Measurements from ENCODE around the gene CASP4.
"Not testable (repeated sequence)": the region's sequence is repeated elsewhere in the genome, so short reads cannot be mapped to it uniquely, and the experiment has no call there.

Gene CASP4

GRCh38 chr11:104968355-104968855 is at the start of gene CASP4:
Gene CASP4 (minus strand): TSS chr11:104968574. CDS start chr11:104968525, 49 bp downstream.
- no peak for DNase-seq (ENCODE audit: low read depth in 1 of 2, low spot score in 1 of 2)

DNA sequence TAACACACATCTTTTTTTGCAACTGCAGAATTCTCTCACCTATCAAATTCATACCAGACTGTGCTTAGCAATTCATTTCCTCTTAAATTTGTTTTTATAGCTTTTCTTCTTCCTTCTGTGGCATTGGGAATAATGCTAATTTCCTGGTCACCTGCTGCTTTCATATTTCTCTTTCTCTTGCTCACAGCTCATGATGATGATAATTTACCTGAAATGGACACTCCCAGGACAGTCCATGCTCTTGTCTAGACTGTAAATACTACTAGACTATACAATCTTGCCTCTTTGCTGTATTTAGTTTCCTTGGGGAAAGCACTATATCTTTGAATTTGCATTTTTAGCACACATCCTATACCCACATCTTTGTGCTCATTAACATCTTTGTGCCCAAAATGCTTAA is 39.1 kb upstream of the CASP4 start:
- DNase-seq (ENCODE audit: low read depth in 1 of 2, low spot score in 1 of 2), result no peak

- DNase-seq (ENCODE audit: low read depth in 1 of 2, low spot score in 1 of 2), result no peak
These were observed 37.1 kb upstream of the CASP4 start for GRCh38 chr11:105005451-105005845.

DNA sequence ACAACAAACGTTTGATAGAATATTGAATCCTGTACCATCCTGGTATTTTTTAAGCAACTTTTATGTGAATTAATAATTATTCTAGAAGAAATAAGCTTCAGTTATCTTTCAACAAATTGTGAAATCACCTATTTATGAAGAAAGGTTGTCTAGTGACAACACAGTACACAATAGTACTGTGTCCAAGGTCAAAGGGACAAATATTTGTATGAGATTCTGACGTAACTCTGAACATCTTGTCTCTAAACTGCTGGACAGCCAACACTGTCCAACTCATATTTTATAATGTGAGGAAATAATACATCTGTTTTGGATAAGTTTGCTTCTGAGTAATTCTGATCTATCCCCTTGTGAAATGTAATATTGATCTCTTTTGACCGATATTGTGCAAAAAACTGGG is 35.6 kb upstream of the CASP4 start:
- DNase-seq (ENCODE audit: low read depth in 1 of 2, low spot score in 1 of 2), result no peak

DNA sequence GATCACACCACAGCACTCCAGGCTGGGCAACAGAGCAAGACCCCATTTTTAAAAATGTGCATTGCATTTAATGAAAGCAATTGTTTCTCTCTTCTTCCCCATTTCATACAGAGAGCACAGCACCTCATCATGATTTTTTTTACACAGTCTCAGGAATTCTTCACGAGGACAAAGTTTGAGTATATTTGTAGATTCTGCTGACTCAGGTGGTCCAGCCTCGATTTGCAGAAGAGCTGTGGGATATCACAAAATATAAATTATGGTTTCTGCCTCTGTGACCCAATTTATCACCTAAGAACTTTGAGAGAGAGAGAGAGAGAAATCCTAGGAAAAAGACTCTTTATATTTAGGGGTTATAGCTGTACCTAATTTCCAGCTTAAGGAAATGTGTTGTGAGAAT is 34.8 kb upstream of the CASP4 start:
- DNase-seq (ENCODE audit: low read depth in 1 of 2, low spot score in 1 of 2), result no peak

DNA sequence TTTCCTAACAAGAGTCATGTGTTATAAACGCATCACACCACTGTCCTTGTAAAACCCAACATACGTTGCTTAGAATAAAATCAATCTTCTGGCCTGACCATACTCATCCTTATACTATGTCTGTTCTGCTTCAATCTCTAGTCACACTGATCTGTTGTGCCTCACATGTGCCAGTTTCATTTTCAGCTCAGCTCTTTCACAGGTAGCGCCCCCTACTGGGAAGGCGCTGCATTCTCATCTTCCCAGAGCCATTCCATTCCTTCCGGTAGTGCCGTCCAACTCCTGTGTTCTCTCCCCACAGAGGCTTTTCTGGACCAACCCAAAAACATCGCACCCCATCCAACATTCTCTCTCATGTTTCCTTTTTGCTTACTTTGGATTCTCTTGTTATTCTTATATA is 32.4 kb upstream of the CASP4 start:
- peak; percentile 18 to 25 for DNase-seq (ENCODE audit: low read depth in 1 of 2, low spot score in 1 of 2)

GRCh38 chr11:105000167-105000566 is 31.8 kb upstream of the CASP4 start:
- no peak for DNase-seq (ENCODE audit: low read depth in 1 of 2, low spot score in 1 of 2)

GRCh38 chr11:104999721-105000120 is 31.3 kb upstream of the CASP4 start:
- DNase-seq (ENCODE audit: low read depth in 1 of 2, low spot score in 1 of 2), result no peak

- DNase-seq (ENCODE audit: low read depth in 1 of 2, low spot score in 1 of 2), result no peak
These were observed 28.9 kb upstream of the CASP4 start for GRCh38 chr11:104997288-104997687.

GRCh38 chr11:104995001-104995408 is 26.6 kb upstream of the CASP4 start:
- no peak for DNase-seq (ENCODE audit: low read depth in 1 of 2, low spot score in 1 of 2)

GRCh38 chr11:104992781-104993180 is 24.4 kb upstream of the CASP4 start:
- no peak for DNase-seq (ENCODE audit: low read depth in 1 of 2, low spot score in 1 of 2)

GRCh38 chr11:104991994-104992393 is 23.6 kb upstream of the CASP4 start:
- no peak for DNase-seq (ENCODE audit: low read depth in 1 of 2, low spot score in 1 of 2)

DNA sequence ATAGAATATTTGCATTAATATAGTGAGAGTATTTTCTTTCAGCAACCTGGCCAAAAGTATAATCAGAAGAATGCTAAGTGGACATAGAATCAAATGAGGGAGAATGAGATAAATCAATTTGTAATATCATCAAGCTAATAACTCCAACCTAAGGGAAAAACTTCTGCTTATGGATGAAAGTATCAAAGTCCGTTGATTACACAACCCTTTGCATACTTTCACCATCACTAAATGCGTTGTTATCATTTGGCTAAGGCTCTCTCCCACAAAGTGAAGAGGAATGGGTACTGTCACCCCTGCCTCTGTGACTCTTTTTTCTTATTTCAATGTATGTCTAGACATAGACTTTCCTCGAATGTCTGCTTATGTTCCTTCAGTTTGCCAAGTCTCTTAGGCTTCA is 16.4 kb upstream of the CASP4 start:
- no peak for DNase-seq (ENCODE audit: low read depth in 1 of 2, low spot score in 1 of 2)

DNA sequence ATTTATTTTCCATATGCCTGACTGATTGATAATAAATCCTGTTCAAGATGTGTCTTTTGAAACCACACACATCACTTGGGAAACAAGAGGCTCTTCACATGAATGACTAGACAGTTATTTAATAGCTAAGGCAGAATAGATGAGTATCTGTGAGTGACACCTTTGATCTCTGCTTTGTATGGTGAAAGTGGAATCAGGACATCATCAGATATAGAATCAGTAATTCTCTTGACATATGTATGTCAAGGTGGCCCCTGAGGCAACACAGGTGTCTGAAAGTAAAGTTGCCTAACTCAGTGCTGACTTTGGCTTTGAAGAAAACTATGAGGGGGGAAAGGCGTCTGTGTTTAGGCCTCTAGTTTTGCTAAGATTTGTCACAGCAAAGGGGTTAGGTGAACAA is 11.5 kb upstream of the CASP4 start:
- no peak for DNase-seq (ENCODE audit: low read depth in 1 of 2, low spot score in 1 of 2)

DNA sequence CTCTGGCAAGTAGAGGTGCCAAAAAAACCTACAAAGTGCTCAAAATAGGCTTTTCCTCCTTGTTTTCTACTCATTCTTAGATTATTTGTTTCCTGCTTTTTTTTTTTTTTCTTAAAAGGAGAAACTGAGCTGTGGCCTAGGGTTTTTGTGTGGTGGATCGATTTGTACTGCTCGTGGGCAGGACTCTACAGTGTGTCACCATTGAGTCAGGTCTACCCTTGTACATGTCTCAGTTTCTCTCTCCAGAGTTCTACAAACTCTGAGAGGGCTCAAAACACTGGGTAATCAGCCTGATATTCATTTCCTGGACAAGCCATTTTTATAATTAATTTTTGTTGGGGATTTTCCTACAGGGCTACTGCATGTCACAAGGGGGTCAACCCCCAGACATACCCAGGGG is 5.2 kb upstream of the CASP4 start:
- no peak for DNase-seq (ENCODE audit: low read depth in 1 of 2, low spot score in 1 of 2)

DNA sequence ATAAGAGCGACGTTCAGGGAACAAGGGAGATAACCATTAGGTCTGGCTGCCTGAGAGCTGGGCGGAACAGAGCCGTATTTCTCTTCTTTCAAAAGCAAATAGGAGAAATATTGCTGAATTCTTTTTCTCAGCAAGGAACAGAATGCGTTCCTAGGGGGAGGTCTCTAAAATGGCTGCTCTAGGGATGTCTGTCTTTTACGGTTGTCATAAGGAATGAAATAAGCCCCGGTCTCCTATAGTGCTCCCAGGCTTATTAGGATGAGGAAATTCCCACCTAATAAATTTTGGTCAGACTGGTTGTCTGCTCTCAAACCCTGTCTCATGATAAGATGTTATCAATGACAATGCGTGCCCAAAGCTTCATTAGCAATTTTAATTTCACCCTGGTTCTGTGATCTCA is 4.5 kb upstream of the CASP4 start:
- DNase-seq (ENCODE audit: low read depth in 1 of 2, low spot score in 1 of 2), result not testable (repeated sequence)

GRCh38 chr11:104970756-104971155 is 2.4 kb upstream of the CASP4 start:
- DNase-seq (ENCODE audit: low read depth in 1 of 2, low spot score in 1 of 2), result no peak

GRCh38 chr11:104968856-104969776 is 742 bp upstream of the CASP4 start:
- no peak for DNase-seq (ENCODE audit: low read depth in 1 of 2, low spot score in 1 of 2)

- DNase-seq (ENCODE audit: low read depth in 1 of 2, low spot score in 1 of 2), result no peak
These were observed 630 bp downstream of the CASP4 start for GRCh38 chr11:104967534-104968354.

GRCh38 chr11:104965735-104966134 is 2.6 kb downstream of the CASP4 start:
- no peak for DNase-seq (ENCODE audit: low read depth in 1 of 2, low spot score in 1 of 2)

DNA sequence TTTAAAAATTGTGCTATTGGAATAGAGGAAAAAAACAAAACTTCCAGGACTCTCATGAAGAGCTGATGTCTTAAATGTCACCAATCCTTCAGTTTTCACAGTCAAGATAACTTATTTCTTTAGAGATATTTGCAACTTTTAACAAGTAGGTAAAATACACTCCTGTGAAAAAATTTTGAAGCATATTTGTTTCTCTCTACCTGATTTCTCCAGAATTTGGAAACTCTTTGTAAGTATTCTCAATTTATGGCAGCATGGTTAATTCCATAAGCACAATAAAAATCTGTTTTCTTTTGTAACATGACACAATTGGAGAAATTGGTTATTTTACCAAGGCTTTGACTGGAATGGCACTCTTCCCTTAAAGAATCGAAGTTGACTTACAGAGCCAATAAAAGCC is 4.1 kb downstream of the CASP4 start:
- no peak for DNase-seq (ENCODE audit: low read depth in 1 of 2, low spot score in 1 of 2)

DNA sequence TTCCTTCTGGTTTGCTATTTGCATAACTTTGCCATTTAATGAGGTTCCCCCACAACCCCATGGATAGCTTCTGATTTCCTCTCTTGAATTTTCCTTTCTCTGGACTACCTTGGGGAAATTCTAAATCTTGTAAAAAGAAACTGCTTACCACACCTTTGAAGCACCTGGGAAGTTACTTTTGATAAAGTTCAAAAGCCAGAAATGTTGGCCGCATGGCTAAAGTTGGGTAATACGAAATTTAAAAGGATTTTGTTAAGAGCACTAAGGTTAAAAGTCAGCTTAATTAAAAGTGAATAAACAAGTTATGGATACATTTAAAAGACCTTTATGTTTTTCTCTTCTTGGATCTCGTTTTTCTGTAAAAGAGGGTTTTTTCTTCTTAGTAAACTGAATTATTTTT is 5.5 kb downstream of the CASP4 start:
- no peak for DNase-seq (ENCODE audit: low read depth in 1 of 2, low spot score in 1 of 2)

Measured in stimulated activated CD4-positive, alpha-beta T cell treated with anti-CD3 and anti-CD28 coated beads, Interleukin-15, amount 100 ng/mL, for 1 hour (primary cell).